OCI-LY7 (cell line): ENCODE results near the gene PARD3B. TPM values are rescaled to one million over a fixed set of nuclear protein-coding genes. Genes with fewer than 3 reads are reported as not detected.

Experiments
- BruUV-seq: library from RNA; stranded (reverse); fragments of 400-500 nt; replicated peaks from 2 replicates; lab custom pipeline; 2021; lab: Mats Ljungman, UMichigan
- CTCF ChIA-PET: fragments of 300-600 bp; sonication (Branson Sonifier 250); formaldehyde crosslinking; loops from one replicate; lab custom pipeline; 2022; ENCODE audit warnings: antibody characterized with exemption; ENCODE audit not compliant: unreplicated experiment; lab: Charles Lee
- POLR2A ChIA-PET: fragments of 300-600 bp; sonication (Branson Sonifier 250); formaldehyde crosslinking; loops from one replicate; lab custom pipeline; 2022; ENCODE audit warnings: antibody characterized with exemption; lab: Charles Lee
- DNase-seq: peaks from one replicate; pipeline ENCODE4 v3.0.0-alpha.2; 2015; ENCODE audit warnings: low spot score
- H2AFZ ChIP-seq: fragments of 200-600 bp; sonication (generic), shearing (Covaris generic); 2 replicates; pipeline ENCODE4 v1.6.1; 2014; ENCODE audit warnings: mild to moderate bottlenecking, antibody characterized with exemption, low read length, moderate library complexity
- H3K27ac ChIP-seq: fragments of 200-600 bp; sonication (generic); 2 replicates; pipeline ENCODE4 v1.5.1; 2014; ENCODE audit warnings: mixed run types, low read depth, mild to moderate bottlenecking, moderate library complexity, low read length, inconsistent platforms; ENCODE audit not compliant: poor library complexity, severe bottlenecking
- H3K36me3 ChIP-seq: fragments of 200-600 bp; sonication (generic); 2 replicates; pipeline ENCODE4 v1.6.1; 2014; ENCODE audit warnings: mild to moderate bottlenecking, antibody characterized with exemption, low read length, moderate library complexity, mixed read lengths; ENCODE audit not compliant: insufficient read depth
- H3K4me1 ChIP-seq: fragments of 200-600 bp; sonication (generic); 2 replicates; pipeline ENCODE4 v1.5.1; 2014; ENCODE audit warnings: mild to moderate bottlenecking, low read length; ENCODE audit not compliant: insufficient read depth, poor library complexity, severe bottlenecking
- H3K4me2 ChIP-seq: fragments of 200-600 bp; sonication (generic); 2 replicates; pipeline ENCODE4 v1.6.1; 2014; ENCODE audit warnings: mild to moderate bottlenecking, low read length
- H3K4me3 ChIP-seq: fragments of 200-600 bp; sonication (generic); 2 replicates; pipeline ENCODE4 v1.5.1; 2014; ENCODE audit warnings: mild to moderate bottlenecking, low read depth, low read length; ENCODE audit not compliant: poor library complexity, severe bottlenecking
- H3K79me2 ChIP-seq: fragments of 200-600 bp; sonication (generic); 2 replicates; pipeline ENCODE4 v1.6.1; 2016; ENCODE audit warnings: low read depth, mild to moderate bottlenecking, low read length, moderate library complexity, mixed read lengths; ENCODE audit not compliant: insufficient read depth
- H3K9me2 ChIP-seq: fragments of 200-600 bp; sonication (generic); 2 replicates; pipeline ENCODE4 v1.6.1; 2016; ENCODE audit warnings: mild to moderate bottlenecking, low read length, mixed read lengths; ENCODE audit not compliant: insufficient read depth
- H3K9me3 ChIP-seq: fragments of 200-600 bp; sonication (generic); 2 replicates; pipeline ENCODE4 v1.6.1; 2014; ENCODE audit warnings: mild to moderate bottlenecking, mixed run types, low read length, mixed read lengths
- H4K20me1 ChIP-seq: fragments of 200-600 bp; sonication (generic); 2 replicates; pipeline ENCODE4 v1.6.1; 2014; ENCODE audit warnings: mild to moderate bottlenecking, antibody characterized with exemption, low read length, moderate library complexity, mixed read lengths; ENCODE audit not compliant: insufficient read depth
- CTCF ChIP-seq: fragments of 200-600 bp; sonication (generic); conservative IDR thresholded peaks from 2 replicates; pipeline ENCODE4 v1.5.1; 2014; ENCODE audit warnings: mild to moderate bottlenecking, antibody characterized with exemption, low read length, moderate library complexity, mixed read lengths
- EZH2phosphoT487 ChIP-seq: fragments of 200-600 bp; sonication (generic); IDR thresholded peaks from 2 replicates; pipeline ENCODE4 v1.6.1; 2018; ENCODE audit warnings: low read depth, borderline replicate concordance, mild to moderate bottlenecking, mixed run types, antibody characterized with exemption, low read length, moderate library complexity, mixed read lengths
- intact Hi-C: fragments of 100-400 bp; cut with micrococcal nuclease; formaldehyde crosslinking; loops from one replicate; pipeline ENCODE4 v1.10.0; 2022; ENCODE audit not compliant: unreplicated experiment
- total RNA-seq, 2 experiments: library from RNA; depleted of rRNA in 1 of 2; stranded (reverse); fragments of >200 nt in 1 of 2; shearing (Covaris generic) in 1 of 2; gene quantifications; 2 replicates each; pipeline ENCODE4 v1.2.3, GENCODE V29; 2014 to 2022

Gene PARD3B
- total RNA-seq, 2 experiments from 2014 or later = not detected

GRCh38 chr2:205012961-205013360 lies 467.7 kb downstream of the PARD3B start:
- Histone ChIP-seq H3K4me2 (no peak overlapping the region), H2AFZ (no peak overlapping the region), H3K4me1 (no peaks in the 10 kb centered on the region), H3K27ac (no peak overlapping the region), H3K79me2 (no peaks in the 10 kb centered on the region), H3K4me3 (no peak overlapping the region), H3K36me3 (no peaks in the 10 kb centered on the region), H3K9me3 (no peaks in the 10 kb centered on the region), H3K9me2 (no peaks in the 10 kb centered on the region), H4K20me1 (no peaks in the 10 kb centered on the region)
- DNase-seq = no peak
- TF ChIP-seq CTCF (no peak), EZH2phosphoT487 (no peak)
- ChIA-PET CTCF (no interaction called here), POLR2A (no interaction called here)
- BruUV-seq = no TSS peak
- intact Hi-C loops = no loop called here

- no peak overlapping the region for H3K4me2 ChIP-seq
- no TSS peak for BruUV-seq
- H3K9me2 ChIP-seq = no peaks in the 10 kb centered on the region
- H2AFZ ChIP-seq = no peak overlapping the region
- no peak overlapping the region for H3K27ac ChIP-seq
- no peaks in the 10 kb centered on the region for H4K20me1 ChIP-seq
- H3K4me1 ChIP-seq = no peaks in the 10 kb centered on the region
- no peaks in the 10 kb centered on the region for H3K9me3 ChIP-seq
- POLR2A ChIA-PET = no interaction called here
- H3K4me3 ChIP-seq = no peak overlapping the region
- CTCF ChIA-PET = no interaction called here
- H3K36me3 ChIP-seq = no peaks in the 10 kb centered on the region
- H3K79me2 ChIP-seq = no peaks in the 10 kb centered on the region
- TF ChIP-seq EZH2phosphoT487 (no peak), CTCF (no peak)
- DNase-seq = no peak
- intact Hi-C loops = no loop called here
Observed at GRCh38 chr2:205013586-205013985, 468.3 kb downstream of the PARD3B start.

GRCh38 chr2:205014201-205014600 lies 468.9 kb downstream of the PARD3B start:
- DNase-seq = no peak
- Histone ChIP-seq H3K9me3 (no peaks in the 10 kb centered on the region), H3K9me2 (no peaks in the 10 kb centered on the region), H3K4me1 (no peaks in the 10 kb centered on the region), H2AFZ (no peak overlapping the region), H3K79me2 (no peaks in the 10 kb centered on the region), H3K4me3 (no peak overlapping the region), H3K36me3 (no peaks in the 10 kb centered on the region), H3K27ac (no peak overlapping the region), H4K20me1 (no peaks in the 10 kb centered on the region), H3K4me2 (no peak overlapping the region)
- TF ChIP-seq EZH2phosphoT487 (no peak), CTCF (no peak)
- CTCF ChIA-PET = no interaction called here
- BruUV-seq = no TSS peak
- POLR2A ChIA-PET = no interaction called here
- intact Hi-C loops = no loop called here
